Astrocyte (in vitro differentiated cells and primary cell): Measurements from ENCODE around the gene GALNT7. TPM values are rescaled to one million over a fixed set of nuclear protein-coding genes. Genes with fewer than 3 reads are reported as not detected.

Experiments used
- DNase-seq: peaks from one replicate; pipeline ENCODE4 v3.0.0-alpha.2; 2010; ENCODE audit warnings: low read depth
- FAIRE-seq: peaks from 2 replicates; lab custom pipeline; 2011; peaks lifted over from hg19 to GRCh38; lab: Jason Lieb, UNC
- H2AFZ ChIP-seq: 2 replicates; pipeline ENCODE4 v1.6.0; 2012; ENCODE audit warnings: low read depth, low read length, inconsistent platforms
- H3K27ac ChIP-seq: 2 replicates; pipeline ENCODE4 v1.5.1; 2011; ENCODE audit warnings: low read depth, low read length, inconsistent platforms
- H3K27me3 ChIP-seq: 2 replicates; pipeline ENCODE4 v1.6.0; 2011; ENCODE audit warnings: low read length, inconsistent platforms; ENCODE audit not compliant: insufficient read depth
- H3K36me3 ChIP-seq: 2 replicates; pipeline ENCODE4 v1.5.1; 2011; ENCODE audit warnings: low read length, inconsistent platforms; ENCODE audit not compliant: insufficient read depth
- H3K4me1 ChIP-seq: 2 replicates; pipeline ENCODE4 v1.5.1; 2011; ENCODE audit warnings: low read length, inconsistent platforms; ENCODE audit not compliant: insufficient read depth
- H3K4me2 ChIP-seq: 2 replicates; pipeline ENCODE4 v1.6.0; 2012; ENCODE audit warnings: low read length, inconsistent platforms
- H3K4me3 ChIP-seq: 2 replicates; pipeline ENCODE4 v1.5.1; 2011; ENCODE audit warnings: low read depth, mild to moderate bottlenecking, low read length, inconsistent platforms; ENCODE audit not compliant: insufficient read depth
- H3K79me2 ChIP-seq: 2 replicates; pipeline ENCODE4 v1.6.0; 2012; ENCODE audit warnings: mild to moderate bottlenecking, low read length, inconsistent platforms; ENCODE audit not compliant: insufficient read depth
- H3K9ac ChIP-seq: 2 replicates; pipeline ENCODE4 v1.6.0; 2012; ENCODE audit warnings: mild to moderate bottlenecking, low read length, inconsistent platforms
- H3K9me3 ChIP-seq: 2 replicates; pipeline ENCODE4 v1.5.1; 2012; ENCODE audit warnings: low read depth, mild to moderate bottlenecking, low read length, inconsistent platforms; ENCODE audit not compliant: insufficient read depth
- H4K20me1 ChIP-seq: 2 replicates; pipeline ENCODE4 v1.6.0; 2012; ENCODE audit warnings: low read length, inconsistent platforms; ENCODE audit not compliant: insufficient read depth
- H3K27ac Mint-ChIP-seq: one replicate; pipeline ENCODE4 v1.8.0; 2021; ENCODE audit warnings: mild to moderate bottlenecking, mixed read lengths; ENCODE audit not compliant: unreplicated experiment
- H3K27me3 Mint-ChIP-seq: one replicate; pipeline ENCODE4 v1.8.0; 2021; ENCODE audit warnings: low read depth, mixed read lengths; ENCODE audit not compliant: unreplicated experiment
- H3K36me3 Mint-ChIP-seq: one replicate; pipeline ENCODE4 v1.8.0; 2021; ENCODE audit warnings: low read depth, mixed read lengths; ENCODE audit not compliant: unreplicated experiment
- H3K4me1 Mint-ChIP-seq: one replicate; pipeline ENCODE4 v1.8.0; 2021; ENCODE audit warnings: low read depth, mixed read lengths; ENCODE audit not compliant: unreplicated experiment
- H3K4me3 Mint-ChIP-seq: one replicate; pipeline ENCODE4 v1.8.0; 2021; ENCODE audit warnings: mild to moderate bottlenecking, moderate library complexity, mixed read lengths; ENCODE audit not compliant: unreplicated experiment
- H3K9me3 Mint-ChIP-seq: one replicate; pipeline ENCODE4 v1.8.0; 2021; ENCODE audit warnings: mild to moderate bottlenecking, mixed read lengths; ENCODE audit not compliant: unreplicated experiment
- CTCF ChIP-seq: IDR thresholded peaks from 2 replicates; pipeline ENCODE4 v1.5.1; 2011; ENCODE audit warnings: low read depth, mild to moderate bottlenecking, inconsistent platforms, low read length, moderate library complexity; ENCODE audit not compliant: insufficient read depth
- EZH2 ChIP-seq: IDR thresholded peaks from 2 replicates; pipeline ENCODE4 v1.6.1; 2012; ENCODE audit warnings: mild to moderate bottlenecking, low read length, inconsistent platforms; ENCODE audit not compliant: insufficient read depth
- total RNA-seq: library from RNA; stranded (reverse); gene quantifications from 2 replicates; pipeline ENCODE4 v1.2.1, GENCODE V29; 2021

GALNT7 gene
- total RNA-seq, 1 donor from 2014 or later, result 97.6 TPM

GRCh38 chr4:173176010-173176409, 7.4 kb downstream of the GALNT7 start:
- Histone ChIP-seq H3K79me2 (peaks cover 88% of the 10 kb centered on the region), H3K36me3 (no peaks in the 10 kb centered on the region), H3K9me3 (no peaks in the 10 kb centered on the region), H3K27ac (no peak overlapping the region), H3K4me2 (no peak overlapping the region), H3K4me3 (no peak overlapping the region), H3K4me1 (peaks cover 9% of the 10 kb centered on the region), H3K27me3 (no peaks in the 10 kb centered on the region), H2AFZ (no peak overlapping the region), H3K9ac (no peak overlapping the region), H4K20me1 (peaks cover 42% of the 10 kb centered on the region)
- H3K9me3 Mint-ChIP-seq, result no peaks in the 10 kb centered on the region
- H3K4me1 Mint-ChIP-seq, result peaks cover 48% of the 10 kb centered on the region
- no peaks in the 10 kb centered on the region for H3K27me3 Mint-ChIP-seq
- FAIRE-seq, result no peak
- TF ChIP-seq CTCF (no peak), EZH2 (no peak)
- no peak overlapping the region for H3K4me3 Mint-ChIP-seq
- H3K27ac Mint-ChIP-seq, result no peak overlapping the region
- peaks cover 4% of the 10 kb centered on the region for H3K36me3 Mint-ChIP-seq
- DNase-seq, result no peak

- Mint-ChIP-seq H3K27ac (no peak overlapping the region), H3K4me1 (peaks cover 49% of the 10 kb centered on the region), H3K36me3 (peaks cover 4% of the 10 kb centered on the region), H3K9me3 (no peaks in the 10 kb centered on the region), H3K27me3 (no peaks in the 10 kb centered on the region), H3K4me3 (no peak overlapping the region)
- FAIRE-seq (no peak), DNase-seq (no peak)
- peaks cover 19% of the 10 kb centered on the region for H3K4me1 ChIP-seq
- H3K9me3 ChIP-seq, result no peaks in the 10 kb centered on the region
- H4K20me1 ChIP-seq, result peaks cover 32% of the 10 kb centered on the region
- no peak overlapping the region for H3K9ac ChIP-seq
- no peak overlapping the region for H3K4me3 ChIP-seq
- no peak overlapping the region for H3K4me2 ChIP-seq
- H2AFZ ChIP-seq, result no peak overlapping the region
- TF ChIP-seq EZH2 (no peak), CTCF (no peak)
- H3K36me3 ChIP-seq, result no peaks in the 10 kb centered on the region
- no peak overlapping the region for H3K27ac ChIP-seq
- H3K79me2 ChIP-seq, result peaks cover 78% of the 10 kb centered on the region
- H3K27me3 ChIP-seq, result no peaks in the 10 kb centered on the region
These were observed 8.6 kb downstream of the GALNT7 start for GRCh38 chr4:173177232-173177631.

- FAIRE-seq (no peak), DNase-seq (no peak)
- Histone ChIP-seq H3K9me3 (no peaks in the 10 kb centered on the region), H3K27ac (no peak overlapping the region), H3K4me1 (peaks cover 25% of the 10 kb centered on the region), H2AFZ (no peak overlapping the region), H3K27me3 (no peaks in the 10 kb centered on the region), H3K9ac (no peak overlapping the region), H3K4me3 (no peak overlapping the region), H3K4me2 (no peak overlapping the region), H3K36me3 (no peaks in the 10 kb centered on the region), H4K20me1 (peaks cover 26% of the 10 kb centered on the region), H3K79me2 (peaks cover 70% of the 10 kb centered on the region)
- H3K4me1 Mint-ChIP-seq, result peaks cover 48% of the 10 kb centered on the region
- no peaks in the 10 kb centered on the region for H3K27me3 Mint-ChIP-seq
- H3K9me3 Mint-ChIP-seq, result peaks cover 2% of the 10 kb centered on the region
- TF ChIP-seq EZH2 (no peak), CTCF (no peak)
- no peaks in the 10 kb centered on the region for H3K36me3 Mint-ChIP-seq
- H3K4me3 Mint-ChIP-seq, result no peak overlapping the region
- no peak overlapping the region for H3K27ac Mint-ChIP-seq
These were observed 9.5 kb downstream of the GALNT7 start for GRCh38 chr4:173178144-173178543.
